ENCODE measurements around the gene GPR161. TPM values are rescaled to one million over a fixed set of nuclear protein-coding genes. Genes with fewer than 3 reads are reported as not detected.

The GPR161 gene
- total RNA-seq, 1 experiment from 2014 or later: 13.7 TPM

DNA sequence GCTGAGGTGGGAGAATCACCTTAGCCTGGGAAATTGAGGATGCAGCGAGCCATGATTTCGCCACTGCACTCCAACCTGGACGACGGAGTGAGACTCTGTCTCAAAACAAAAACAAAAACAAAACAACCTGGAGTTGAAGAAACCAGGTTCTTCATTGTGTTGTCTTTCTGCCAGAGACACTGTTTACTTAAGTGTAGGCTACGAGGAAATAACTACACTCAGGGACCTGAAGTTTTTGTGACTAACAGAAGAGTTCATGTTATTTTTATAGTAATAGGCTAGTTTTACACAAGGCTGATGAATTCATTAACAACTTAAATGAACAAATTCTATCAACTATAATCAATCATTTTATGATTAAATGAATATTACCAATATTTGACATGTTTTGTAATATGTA lies 101.4 kb downstream of the GPR161 start:
- no peak for ATAC-seq
- intact Hi-C loops (cut with micrococcal nuclease): no loop called here
- no peak for TF ChIP-seq RAD21 (IDR thresholded peaks at IDR 0.05; ENCODE audit: low read depth)
- no peak for TF ChIP-seq EZH2phosphoT487 (IDR thresholded peaks at IDR 0.05; ENCODE audit: borderline replicate concordance)
- no peak for TF ChIP-seq CTCF (IDR thresholded peaks at IDR 0.05 in 2 of 3, conservative IDR thresholded peaks at IDR 0.05 in 1 of 3; ENCODE audit: borderline replicate concordance in 1 of 3, insufficient read depth in 1 of 3, low read depth in 2 of 3, low read length in 2 of 3)
- TF ChIP-seq ATF3 (IDR thresholded peaks at IDR 0.05): no peak
- TF ChIP-seq ZFX (IDR thresholded peaks at IDR 0.05): no peak
- TF ChIP-seq JUND (IDR thresholded peaks at IDR 0.05): no peak
- TF ChIP-seq ZNF274 (IDR thresholded peaks at IDR 0.05; ENCODE audit: low read depth, low read length): no peak
- no peak for TF ChIP-seq TCF7L2 (IDR thresholded peaks at IDR 0.05; ENCODE audit: borderline replicate concordance, extremely low read depth, insufficient read depth, insufficient read length)
- no peak for TF ChIP-seq CBX3 (IDR thresholded peaks at IDR 0.05; ENCODE audit: low read depth)

GRCh38 chr1:168032029-168032428 lies 104.7 kb downstream of the GPR161 start:
- no peaks in the 10 kb centered on the region for H3K4me1 ChIP-seq (ENCODE audit: control insufficient read depth in 1 of 2, insufficient read depth in 2 of 2, low read length in 2 of 2)
- no peaks in the 10 kb centered on the region for H3K9me2 ChIP-seq (ENCODE audit: insufficient read depth)
- no peak overlapping the region for H3K9ac ChIP-seq (ENCODE audit: low read length)
- no peaks in the 10 kb centered on the region for H3K9me3 ChIP-seq (ENCODE audit: control insufficient read depth in 1 of 2, insufficient read depth in 1 of 2, low read depth in 1 of 2, low read length in 2 of 2)
- TF ChIP-seq EGR1 (IDR thresholded peaks at IDR 0.05; ENCODE audit: low read depth) (no peak), ATF3 (IDR thresholded peaks at IDR 0.05) (no peak), EZH2 (IDR thresholded peaks at IDR 0.05) (no peak), ZNF274 (IDR thresholded peaks at IDR 0.05; ENCODE audit: low read depth, low read length) (no peak)
- no peak overlapping the region for H3K4me3 ChIP-seq (replicated peaks in 1 of 2; ENCODE audit: low read depth in 1 of 2, low read length in 2 of 2)
- H2AFZ ChIP-seq (ENCODE audit: low read depth, low read length, poor library complexity, severe bottlenecking): no peak overlapping the region
- DNase-seq (ENCODE audit: low read depth, low spot score) (no peak), ATAC-seq (no peak)
- H3K79me2 ChIP-seq (ENCODE audit: insufficient read depth, low read length): no peaks in the 10 kb centered on the region
- RAD21 ChIA-PET (ENCODE audit: low non-redundant PET in 1 of 2, low total read pairs in 2 of 2, uncharacterized antibody in 2 of 2, unreplicated experiment in 2 of 2): no interaction called here
- H3K27me3 ChIP-seq (ENCODE audit: insufficient read depth, low read length): no peaks in the 10 kb centered on the region
- no peak overlapping the region for H3K4me2 ChIP-seq (ENCODE audit: low read length)
- H3K27ac ChIP-seq (ENCODE audit: low read depth, low read length): no peak overlapping the region
- H3K36me3 ChIP-seq (ENCODE audit: control insufficient read depth in 1 of 2, insufficient read depth in 2 of 2, low read length in 2 of 2): no peaks in the 10 kb centered on the region
- CTCF ChIA-PET: no interaction called here
- POLR2A ChIA-PET: no interaction called here
- intact Hi-C loops (cut with micrococcal nuclease): no loop called here
- no TSS peak for BruUV-seq (replicated peaks)
- H4K20me1 ChIP-seq (ENCODE audit: insufficient read depth): no peaks in the 10 kb centered on the region

More for the DNA sequence above, 101.4 kb downstream of the GPR161 start:
- H3K4me3 ChIP-seq (replicated peaks in 1 of 2; ENCODE audit: low read depth in 1 of 2, low read length in 2 of 2): no peak overlapping the region
- H3K27me3 ChIP-seq (ENCODE audit: insufficient read depth, low read length): no peaks in the 10 kb centered on the region
- ChIA-PET CTCF (no interaction called here), POLR2A (no interaction called here), RAD21 (ENCODE audit: low non-redundant PET in 1 of 2, low total read pairs in 2 of 2, uncharacterized antibody in 2 of 2, unreplicated experiment in 2 of 2) (no interaction called here)
- H3K9ac ChIP-seq (ENCODE audit: low read length): no peak overlapping the region
- no peak overlapping the region for H2AFZ ChIP-seq (ENCODE audit: low read depth, low read length, poor library complexity, severe bottlenecking)
- H3K27ac ChIP-seq (ENCODE audit: low read depth, low read length): no peak overlapping the region
- H3K36me3 ChIP-seq (ENCODE audit: control insufficient read depth in 1 of 2, insufficient read depth in 2 of 2, low read length in 2 of 2): no peaks in the 10 kb centered on the region
- DNase-seq (ENCODE audit: low read depth, low spot score): no peak
- H4K20me1 ChIP-seq (ENCODE audit: insufficient read depth): no peaks in the 10 kb centered on the region
- H3K9me2 ChIP-seq (ENCODE audit: insufficient read depth): no peaks in the 10 kb centered on the region
- no peaks in the 10 kb centered on the region for H3K9me3 ChIP-seq (ENCODE audit: control insufficient read depth in 1 of 2, insufficient read depth in 1 of 2, low read depth in 1 of 2, low read length in 2 of 2)
- H3K4me1 ChIP-seq (ENCODE audit: control insufficient read depth in 1 of 2, insufficient read depth in 2 of 2, low read length in 2 of 2): no peaks in the 10 kb centered on the region
- no peaks in the 10 kb centered on the region for H3K79me2 ChIP-seq (ENCODE audit: insufficient read depth, low read length)
- no TSS peak for BruUV-seq (replicated peaks)
- H3K4me2 ChIP-seq (ENCODE audit: low read length): no peak overlapping the region
